Omental fat pad (tissue), 4 donors: ENCODE results near the gene DCC. TPM values are rescaled to one million over a fixed set of nuclear protein-coding genes. Genes with fewer than 3 reads are reported as not detected.

ENCODE experiments used
- ATAC-seq: fragments of 150-250 bp; one replicate; pipeline ENCODE4 v1.9.1; 2016; ENCODE audit warnings: mild to moderate bottlenecking, moderate library complexity; ENCODE audit not compliant: low FRiP score
- DNase-seq: peaks from one replicate; pipeline ENCODE4 v3.0.0-alpha.2; 2019; ENCODE audit warnings: low spot score
- total RNA-seq, 4 donors: library from RNA; depleted of rRNA; stranded (reverse); fragments of >200 nt; gene quantifications; one replicate each; pipeline ENCODE4 v1.1.0, GENCODE V29; 2016
- TF ChIP-seq, protein P1 (sequence below), 3 donors: fragments of 450-650 bp; IDR thresholded peaks; one replicate each; pipeline ENCODE4 v1.5.1; 2016 to 2017; ENCODE audit warnings: antibody characterized with exemption in 3 of 3, mild to moderate bottlenecking in 3 of 3, moderate library complexity in 2 of 3

DCC gene
- total RNA-seq, 4 donors from 2014 or later = 0.12 to 0.63 TPM; not detected in 2

DNA sequence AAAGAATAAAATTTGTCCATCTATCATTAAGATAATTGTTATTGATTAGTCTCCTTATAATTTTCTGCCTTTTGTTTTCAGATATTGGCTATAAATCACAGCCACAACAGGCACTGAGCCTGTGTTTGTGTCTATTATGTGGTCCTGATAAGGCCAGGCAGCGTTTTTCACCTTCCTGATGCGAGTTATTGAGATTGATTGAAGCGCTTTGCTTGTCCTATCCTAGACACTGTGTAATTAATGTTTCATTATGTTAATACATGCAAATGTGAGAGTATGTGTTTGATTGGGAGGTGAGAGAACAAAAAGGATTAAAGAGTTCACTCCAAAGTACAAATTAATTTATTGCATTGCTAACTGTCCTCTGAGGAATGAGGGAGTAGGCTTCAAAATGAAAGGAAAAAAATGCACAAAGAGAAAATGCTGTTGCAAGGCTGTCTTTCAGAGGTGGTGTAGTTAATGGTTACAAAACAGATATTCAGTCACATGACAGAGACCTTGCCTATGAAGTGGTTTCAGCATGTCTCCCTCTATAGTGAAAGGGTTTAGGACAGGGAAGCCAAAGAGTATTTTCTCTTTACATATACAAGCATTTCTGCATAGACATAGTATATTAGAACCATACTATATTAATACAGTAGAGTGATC, 391.1 kb downstream of the DCC start:
- ATAC-seq = no peak
- DNase-seq = no peak
- TF ChIP-seq, protein P1, sequence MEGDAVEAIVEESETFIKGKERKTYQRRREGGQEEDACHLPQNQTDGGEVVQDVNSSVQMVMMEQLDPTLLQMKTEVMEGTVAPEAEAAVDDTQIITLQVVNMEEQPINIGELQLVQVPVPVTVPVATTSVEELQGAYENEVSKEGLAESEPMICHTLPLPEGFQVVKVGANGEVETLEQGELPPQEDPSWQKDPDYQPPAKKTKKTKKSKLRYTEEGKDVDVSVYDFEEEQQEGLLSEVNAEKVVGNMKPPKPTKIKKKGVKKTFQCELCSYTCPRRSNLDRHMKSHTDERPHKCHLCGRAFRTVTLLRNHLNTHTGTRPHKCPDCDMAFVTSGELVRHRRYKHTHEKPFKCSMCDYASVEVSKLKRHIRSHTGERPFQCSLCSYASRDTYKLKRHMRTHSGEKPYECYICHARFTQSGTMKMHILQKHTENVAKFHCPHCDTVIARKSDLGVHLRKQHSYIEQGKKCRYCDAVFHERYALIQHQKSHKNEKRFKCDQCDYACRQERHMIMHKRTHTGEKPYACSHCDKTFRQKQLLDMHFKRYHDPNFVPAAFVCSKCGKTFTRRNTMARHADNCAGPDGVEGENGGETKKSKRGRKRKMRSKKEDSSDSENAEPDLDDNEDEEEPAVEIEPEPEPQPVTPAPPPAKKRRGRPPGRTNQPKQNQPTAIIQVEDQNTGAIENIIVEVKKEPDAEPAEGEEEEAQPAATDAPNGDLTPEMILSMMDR (IDR thresholded peaks at IDR 0.05) = no peak

DNA sequence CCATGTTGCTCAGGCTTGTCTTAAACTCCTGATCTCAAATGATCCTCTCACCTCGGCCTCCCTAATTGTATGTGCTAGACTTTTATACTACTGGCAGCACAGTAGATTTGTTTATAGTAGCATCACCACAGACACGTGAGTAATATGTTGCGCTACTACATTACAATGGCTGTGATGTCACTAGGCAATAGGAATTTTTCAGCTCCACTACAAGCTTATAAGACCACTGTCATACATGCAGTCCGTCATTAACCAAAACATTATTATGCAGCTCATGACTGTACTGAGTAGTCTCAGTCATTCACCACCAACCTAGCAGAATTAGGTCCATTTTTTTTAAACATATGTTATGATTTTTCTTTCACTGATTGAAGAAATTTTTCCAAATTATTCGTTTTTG, 398.9 kb downstream of the DCC start:
- TF ChIP-seq, protein P1 (IDR thresholded peaks at IDR 0.05) = no peak
- DNase-seq = no peak
- ATAC-seq = no peak

DNA sequence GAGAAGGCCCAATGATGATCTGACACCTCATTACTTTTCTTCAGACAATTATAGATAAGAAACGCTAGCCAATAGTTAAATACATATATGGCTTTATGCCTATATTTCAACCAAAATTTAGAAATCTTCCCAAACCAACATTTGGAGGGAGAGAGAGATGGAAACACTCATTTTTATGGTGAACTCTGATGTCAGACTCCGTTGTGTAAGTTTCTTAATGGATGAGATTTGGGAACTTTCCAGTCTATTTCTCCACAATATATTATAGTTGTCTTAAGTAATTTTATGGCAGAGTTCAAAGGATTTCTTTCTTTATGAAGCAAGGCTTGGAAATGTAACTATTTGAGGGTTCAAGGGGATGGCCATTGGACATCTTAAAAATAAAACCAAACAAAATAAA, 407.0 kb downstream of the DCC start:
- no peak for DNase-seq
- ATAC-seq = no peak
- TF ChIP-seq, protein P1 (IDR thresholded peaks at IDR 0.05) = no peak

DNA sequence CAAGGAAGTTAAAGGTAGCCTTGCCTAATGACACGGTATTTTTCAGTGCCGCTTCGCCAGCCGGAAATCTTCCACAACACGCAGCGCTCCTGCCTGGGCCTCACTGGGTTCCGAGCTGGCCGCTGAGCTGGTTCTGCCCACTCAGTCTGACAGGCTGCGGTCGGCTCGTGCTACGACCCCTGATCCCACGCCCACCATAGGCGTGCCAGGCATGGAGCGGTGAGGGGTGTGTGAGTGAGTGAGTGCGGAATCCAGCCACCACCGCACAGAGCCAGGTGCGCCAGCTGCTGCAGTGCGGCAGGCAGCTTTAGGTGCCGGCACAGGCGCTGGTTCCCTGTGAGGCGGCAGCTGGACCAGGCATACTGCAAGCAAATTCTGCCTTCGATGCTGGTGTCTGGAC, 407.9 kb downstream of the DCC start:
- ATAC-seq (no peak), DNase-seq (no peak)
- TF ChIP-seq, protein P1 (IDR thresholded peaks at IDR 0.05) = no peak

DNA sequence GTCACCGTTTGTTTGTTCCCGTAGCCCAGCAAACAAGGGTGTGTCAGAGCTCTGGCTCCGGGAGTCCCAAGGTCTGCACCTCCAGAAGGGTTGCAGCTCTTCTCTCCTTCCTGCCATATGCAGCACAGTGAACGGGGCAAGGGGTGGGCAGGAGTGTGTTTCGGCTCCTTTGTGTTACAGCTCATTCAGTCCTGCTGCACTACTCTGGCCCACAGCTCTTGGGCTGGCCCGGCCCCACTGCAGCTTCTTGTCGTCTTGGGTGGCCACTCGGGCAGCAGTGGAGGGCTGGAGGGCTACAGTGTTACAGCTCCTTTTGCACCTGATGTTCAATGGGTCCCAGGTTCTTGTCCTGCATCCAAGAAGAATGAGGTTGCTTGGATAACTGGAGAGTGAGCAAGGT, 408.3 kb downstream of the DCC start:
- TF ChIP-seq, protein P1 (IDR thresholded peaks at IDR 0.05) = no peak
- ATAC-seq (no peak), DNase-seq (no peak)

DNA sequence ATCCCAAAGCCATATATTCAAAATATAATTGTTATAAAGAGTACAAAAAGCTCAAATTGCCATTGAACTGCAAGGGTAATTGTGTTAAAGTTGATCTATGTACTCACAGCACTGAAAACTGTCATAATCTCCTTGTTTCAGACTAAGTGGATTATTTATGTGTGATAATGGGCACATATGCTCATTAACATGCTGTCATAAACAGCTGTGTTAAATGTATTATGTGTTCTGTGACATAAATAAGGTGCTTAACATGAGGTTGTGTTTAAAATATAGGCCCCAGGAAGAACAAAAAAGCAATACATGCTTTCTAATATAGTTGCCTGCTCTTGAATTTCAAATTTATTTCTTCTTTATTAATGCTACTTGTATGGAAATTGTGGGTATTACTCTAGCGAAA, 409.5 kb downstream of the DCC start:
- TF ChIP-seq, protein P1 (IDR thresholded peaks at IDR 0.05) = no peak
- DNase-seq (no peak), ATAC-seq (no peak)

DNA sequence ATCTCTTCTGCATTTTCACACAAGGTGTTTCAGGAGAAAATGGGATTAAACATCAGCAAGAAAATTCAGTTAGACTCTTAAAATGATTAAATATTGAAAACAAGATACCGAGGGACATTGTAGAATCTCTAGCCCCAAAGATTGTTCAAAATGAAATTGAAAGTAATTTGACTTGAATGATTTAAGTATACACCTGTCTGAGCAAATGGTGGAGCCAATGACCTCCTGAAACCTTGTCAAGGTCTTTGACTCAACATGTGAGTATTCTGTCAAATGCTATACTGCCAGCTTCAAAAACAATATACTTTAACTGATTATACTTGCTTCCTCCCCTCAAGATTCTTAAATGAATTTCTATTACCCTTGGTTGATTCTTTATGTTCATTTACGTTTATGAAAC, 411.0 kb downstream of the DCC start:
- DNase-seq = no peak
- no peak for ATAC-seq
- TF ChIP-seq, protein P1 (IDR thresholded peaks at IDR 0.05) = no peak
